ENCODE data around the gene CBX5.

GRCh38 chr12:54286042-54287030 is 6.4 kb upstream of the CBX5 start:
- no peak for TF ChIP-seq CTCF (IDR thresholded peaks at IDR 0.05; ENCODE audit: low read depth, low read length)
- TF ChIP-seq EZH2phosphoT487 (IDR thresholded peaks at IDR 0.05; ENCODE audit: low read depth) = no peak
